HepG2 (cell line): ENCODE data around the gene BCO1. TPM values are rescaled to one million over a fixed set of nuclear protein-coding genes. Genes with fewer than 3 reads are reported as not detected.

Experiments
- ATAC-seq: fragments of 200-7000 bp; cut with Tn5 transposase; 3 replicates; pipeline ENCODE4 v1.9.1; 2020; ENCODE audit warnings: mild to moderate bottlenecking, moderate library complexity
- BruUV-seq: library from RNA; stranded (reverse); fragments of 400-500 nt; replicated peaks from 2 replicates; lab custom pipeline; 2021; lab: Mats Ljungman, UMichigan
- CTCF ChIA-PET: fragments of 300-600 bp; formaldehyde crosslinking; extraction: SDS; loops from one replicate; lab custom pipeline; 2021; ENCODE audit warnings: low total read pairs, inconsistent platforms, low intra/inter-chr PET ratio; lab: Yijun Ruan, JAX
- POLR2A ChIA-PET: fragments of 350-600 bp; sonication (Branson Sonifier 250); formaldehyde crosslinking; loops from one replicate; lab custom pipeline; 2020; ENCODE audit warnings: antibody characterized with exemption, inconsistent platforms; lab: Yijun Ruan, JAX
- DNase-seq: peaks from one replicate; pipeline ENCODE4 v3.0.0-alpha.2; 2015; ENCODE audit warnings: low spot score
- FAIRE-seq: peaks from 3 replicates; lab custom pipeline; 2011; peaks lifted over from hg19 to GRCh38; lab: Jason Lieb, UNC
- H2AFZ ChIP-seq: one replicate; pipeline ENCODE4 v1.6.1; 2011; ENCODE audit warnings: low read length, inconsistent platforms
- H3K27ac ChIP-seq: fragments of 300-600 bp; 3 replicates; pipeline ENCODE4 v1.8.0; 2011; ENCODE audit warnings: mixed run types, mild to moderate bottlenecking, mixed read lengths, low read length, inconsistent platforms; ENCODE audit not compliant: insufficient read depth; ENCODE audit errors: extremely low read length
- H3K27me3 ChIP-seq, 2 experiments: fragments of 200-600 bp in 1 of 2; 2 replicates in 1 of 2; 3 replicates in 1 of 2; pipeline versions ENCODE4 v1.6.0 to v1.8.0; 2011; ENCODE audit warnings: low read length in 2 of 2, mild to moderate bottlenecking in 2 of 2, moderate library complexity in 2 of 2, inconsistent platforms in 1 of 2; ENCODE audit not compliant: insufficient read depth in 2 of 2, control insufficient read depth in 1 of 2
- H3K36me3 ChIP-seq, 2 experiments: fragments of 200-600 bp in 1 of 2; replicated peaks in 1 of 2; 2 replicates in 1 of 2; 3 replicates in 1 of 2; pipeline versions ENCODE4 v1.5.1 to v1.8.0; 2011; ENCODE audit warnings: low read length in 2 of 2, inconsistent platforms in 1 of 2; ENCODE audit not compliant: insufficient read depth in 2 of 2, control insufficient read depth in 1 of 2
- H3K4me1 ChIP-seq: 2 replicates; pipeline ENCODE4 v1.5.1; 2012; ENCODE audit warnings: low read length, inconsistent platforms; ENCODE audit not compliant: insufficient read depth
- H3K4me2 ChIP-seq: 2 replicates; pipeline ENCODE4 v1.6.0; 2011; ENCODE audit warnings: low read depth, low read length, inconsistent platforms
- H3K4me3 ChIP-seq, 3 experiments: fragments of 200-600 bp in 1 of 3; sonication (generic), shearing (Covaris generic) in 1 of 3; replicated peaks in 1 of 3; 2 replicates each; pipeline ENCODE4 v1.5.1; 2011 to 2016; ENCODE audit warnings: low read length in 3 of 3, inconsistent platforms in 2 of 3, low read depth in 2 of 3, mild to moderate bottlenecking in 2 of 3, control low read depth in 1 of 3, mixed read lengths in 1 of 3; ENCODE audit not compliant: insufficient read depth in 1 of 3
- H3K79me2 ChIP-seq: one replicate; pipeline ENCODE4 v1.6.1; 2011; ENCODE audit warnings: low read length, inconsistent platforms; ENCODE audit not compliant: insufficient read depth
- H3K9ac ChIP-seq: 2 replicates; pipeline ENCODE4 v1.6.0; 2011; ENCODE audit warnings: mild to moderate bottlenecking, low read depth, low read length, inconsistent platforms; ENCODE audit not compliant: insufficient read depth
- H3K9me3 ChIP-seq: 2 replicates; pipeline ENCODE4 v1.5.1; 2012; ENCODE audit warnings: mild to moderate bottlenecking, low read length
- H4K20me1 ChIP-seq: 2 replicates; pipeline ENCODE4 v1.6.0; 2011; ENCODE audit warnings: inconsistent platforms, mild to moderate bottlenecking, low read length, moderate library complexity; ENCODE audit not compliant: insufficient read depth
- ADNP ChIP-seq: sonication (generic); formaldehyde crosslinking; IDR thresholded peaks from 2 replicates; pipeline ENCODE4 v1.4.0; 2020; ENCODE audit warnings: missing genetic modification reagents
- CBX2 ChIP-seq, 2 experiments: fragments of 200-600 bp in 1 of 2; sonication (generic); formaldehyde crosslinking in 1 of 2; IDR thresholded peaks; 2 replicates each; pipeline versions ENCODE4 v1.7.0 to v1.8.1; 2018 to 2022; ENCODE audit warnings: low read depth in 2 of 2, low read length in 1 of 2, mild to moderate bottlenecking in 1 of 2, missing genetic modification reagents in 1 of 2
- DNMT1 ChIP-seq: sonication (generic); formaldehyde crosslinking; IDR thresholded peaks from 2 replicates; pipeline ENCODE4 v1.5.1; 2020; ENCODE audit warnings: mild to moderate bottlenecking, missing genetic modification reagents
- HOXA5 ChIP-seq: sonication (generic); formaldehyde crosslinking; IDR thresholded peaks from 2 replicates; pipeline ENCODE4 v1.4.0; 2020; ENCODE audit warnings: missing genetic modification reagents
- SMAD1 ChIP-seq: sonication (generic); formaldehyde crosslinking; IDR thresholded peaks from 2 replicates; pipeline ENCODE4 v1.4.0; 2020; ENCODE audit warnings: missing genetic modification reagents, low read depth, mild to moderate bottlenecking, borderline replicate concordance
- SP4 ChIP-seq: sonication (generic); formaldehyde crosslinking; IDR thresholded peaks from 2 replicates; pipeline ENCODE4 v1.8.1; 2023; ENCODE audit warnings: mild to moderate bottlenecking, missing genetic modification reagents
- THAP7 ChIP-seq: sonication (generic); formaldehyde crosslinking; IDR thresholded peaks from 2 replicates; pipeline ENCODE4 v1.8.1; 2023; ENCODE audit warnings: mild to moderate bottlenecking, missing genetic modification reagents
- THAP9 ChIP-seq: sonication (generic); formaldehyde crosslinking; IDR thresholded peaks from 2 replicates; pipeline ENCODE4; 2020; ENCODE audit warnings: missing genetic modification reagents, mild to moderate bottlenecking, borderline replicate concordance
- ZFAT ChIP-seq: sonication (generic); formaldehyde crosslinking; conservative IDR thresholded peaks from 2 replicates; pipeline ENCODE4 v1.8.1; 2023; ENCODE audit warnings: missing genetic modification reagents, inconsistent platforms
- ZKSCAN5 ChIP-seq: sonication (generic); formaldehyde crosslinking; IDR thresholded peaks from 2 replicates; pipeline ENCODE4 v1.5.1; 2020; ENCODE audit warnings: mild to moderate bottlenecking, missing genetic modification reagents
- ZNF121 ChIP-seq: sonication (generic); formaldehyde crosslinking; IDR thresholded peaks from 2 replicates; pipeline ENCODE4 v1.5.0; 2020; ENCODE audit warnings: mild to moderate bottlenecking, missing genetic modification reagents
- ZNF354B ChIP-seq: sonication (generic); formaldehyde crosslinking; IDR thresholded peaks from 2 replicates; pipeline ENCODE4 v1.8.0; 2022; ENCODE audit warnings: mild to moderate bottlenecking, missing genetic modification reagents
- ZNF564 ChIP-seq: sonication (generic); formaldehyde crosslinking; IDR thresholded peaks from 2 replicates; pipeline ENCODE4 v1.8.1; 2023; ENCODE audit warnings: mild to moderate bottlenecking, missing genetic modification reagents
- ZNF691 ChIP-seq: sonication (generic); formaldehyde crosslinking; IDR thresholded peaks from 2 replicates; pipeline ENCODE4 v1.4.0; 2020; ENCODE audit warnings: missing genetic modification reagents, low read depth, mild to moderate bottlenecking, borderline replicate concordance
- WGBS: methylation state at CpG from one replicate; pipeline ENCODE4 v1.1.6; 2017; ENCODE audit warnings: low lambda C conversion rate; 5-methylcytosine and 5-hydroxymethylcytosine counted together
- in situ Hi-C: cut with HindIII; loops from 2 replicates; pipeline ENCODE4 v1.10.0; 2017; ENCODE audit warnings: low pct_unique_long_range_greater_than_20kb; ENCODE audit not compliant: extremely low pct_ligation_motif_present
- intact Hi-C: fragments of 100-400 bp; cut with micrococcal nuclease; formaldehyde crosslinking; loops from one replicate; pipeline ENCODE4 v1.10.0; 2022; ENCODE audit not compliant: unreplicated experiment
- polyA plus RNA-seq, 8 experiments: library from polyadenylated mRNA; depleted of rRNA in 3 of 8; stranded (reverse) in 7 of 8; unstranded in 1 of 8; fragments of >200 nt; fragmentation: Illumina TruSeq in 4 of 8; extraction: Trizol in 4 of 8; gene quantifications; 2 replicates each; pipeline versions ENCODE4 v1.2.1 to v1.2.3, GENCODE V29; 2011 to 2016; ENCODE audit warnings: low read depth in 4 of 8, missing spikeins in 1 of 8, mixed read lengths in 1 of 8; ENCODE audit not compliant: insufficient read depth in 1 of 8
- total RNA-seq, 5 experiments: library from RNA; depleted of rRNA; stranded (reverse); fragments of >200 nt; fragmentation: Illumina TruSeq; extraction: Trizol; gene quantifications; 2 replicates each; pipeline ENCODE4 v1.2.3, GENCODE V29; 2016; ENCODE audit warnings: low read depth in 1 of 5
- TF ChIP-seq, protein P1 (sequence below): sonication (generic); formaldehyde crosslinking; IDR thresholded peaks from 2 replicates; pipeline ENCODE4 v1.4.0; 2020; ENCODE audit warnings: missing genetic modification reagents

BCO1 gene
- total and polyA plus RNA-seq, 2 of the 13 experiments (the other 11 are each of a cell fraction or from before 2014, with no cell fraction given) = 0.11 TPM; not detected in 1

- TF ChIP-seq THAP7 (no peak), THAP9 (CRISPR knock-in tag) (no peak)
- TF ChIP-seq, all 625 proteins: peak for 0
Measured at GRCh38 chr16:81221731-81222130, 16.8 kb upstream of the BCO1 start (continued).

DNA sequence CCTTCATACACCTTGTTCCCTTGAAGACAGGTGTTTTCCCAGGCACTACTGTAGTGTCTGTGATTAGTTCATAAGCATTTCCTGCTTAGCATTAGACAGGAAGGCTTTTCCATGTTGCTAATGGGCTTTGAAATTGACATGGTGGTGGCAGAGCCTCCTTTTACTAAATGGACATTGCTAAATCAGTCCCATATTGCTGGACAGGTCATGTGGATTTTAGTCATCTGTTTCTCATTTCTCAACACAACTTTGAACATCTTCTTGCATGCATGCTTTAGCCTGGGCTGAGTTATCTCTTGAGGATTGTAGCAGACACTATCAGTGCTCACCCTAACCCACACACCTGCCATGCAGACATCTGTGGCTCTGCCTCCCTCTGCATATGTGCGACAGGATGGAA lies 13.7 kb upstream of the BCO1 start:
- Histone ChIP-seq H3K9me3 (no peaks in the 10 kb centered on the region), H2AFZ (no peak overlapping the region), H3K36me3 (no peaks in the 10 kb centered on the region), H3K79me2 (no peaks in the 10 kb centered on the region), H3K4me2 (no peak overlapping the region), H3K27ac (no peak overlapping the region), H3K4me3 (no peak overlapping the region), H3K9ac (no peak overlapping the region), H3K27me3 (peaks cover 1 to 28% of the 10 kb centered on the region in 2 experiments; a peak in 4 of 5 replicates), H3K4me1 (0 out of 2 replicates have a peak, but pooled peaks cover 12% of the 10 kb centered on the region), H4K20me1 (no peaks in the 10 kb centered on the region)
- WGBS = 36% methylated on average over 1 of the region's 1 CpG
- FAIRE-seq (no peak), ATAC-seq (no peak), DNase-seq (no peak)
- TF ChIP-seq ZKSCAN5 (CRISPR knock-in tag) (no peak), ZFAT (no peak), ADNP (CRISPR knock-in tag) (no peak), ZNF564 (CRISPR knock-in tag) (no peak), CBX2 (IDR thresholded peaks at IDR 0.05; ENCODE audit: low read depth, low read length) (no peak), CBX2 (CRISPR knock-in tag; IDR thresholded peaks at IDR 0.05; ENCODE audit: low read depth) (no peak), ZNF354B (CRISPR knock-in tag) (no peak), DNMT1 (CRISPR knock-in tag) (no peak), SMAD1 (no peak), ZNF121 (CRISPR knock-in tag) (no peak), ZNF691 (CRISPR knock-in tag) (no peak), SP4 (CRISPR knock-in tag) (no peak), HOXA5 (no peak)
- TF ChIP-seq, protein P1, sequence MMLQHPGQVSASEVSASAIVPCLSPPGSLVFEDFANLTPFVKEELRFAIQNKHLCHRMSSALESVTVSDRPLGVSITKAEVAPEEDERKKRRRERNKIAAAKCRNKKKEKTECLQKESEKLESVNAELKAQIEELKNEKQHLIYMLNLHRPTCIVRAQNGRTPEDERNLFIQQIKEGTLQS (CRISPR knock-in tag) = no peak
- ChIA-PET CTCF (no interaction called here), POLR2A (no interaction called here)
- in situ Hi-C loops (no loop called here), intact Hi-C loops (no loop called here)
- no TSS peak for BruUV-seq
